GM21723 (cell line): ENCODE results near the gene GTF2E1.

Source experiments
- ATAC-seq: cut with Tn5 transposase; IDR thresholded peaks from one replicate; pipeline ENCODE4 v1.9.1; 2021; ENCODE audit warnings: mild to moderate bottlenecking, moderate library complexity; ENCODE audit not compliant: unreplicated experiment

GTF2E1 gene

DNA sequence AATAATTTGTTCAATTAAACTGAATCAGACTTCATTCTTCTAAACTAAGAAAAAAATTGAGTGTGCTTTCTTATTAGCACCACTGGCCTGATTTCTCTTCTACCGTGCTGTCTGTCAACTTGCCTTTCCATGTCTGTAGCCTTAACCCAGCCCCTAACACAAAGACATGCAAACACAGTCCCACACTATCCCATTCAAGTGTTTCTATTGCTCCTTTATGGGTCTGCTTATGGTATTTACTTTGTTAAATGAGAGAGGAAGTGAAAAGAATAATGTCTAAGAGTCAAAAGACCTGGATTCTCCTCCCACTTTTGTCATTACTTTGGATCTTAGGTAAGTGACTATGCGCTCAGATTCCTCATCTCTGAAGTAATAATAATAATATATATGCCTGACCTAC, 55.3 kb downstream of the GTF2E1 start:
- no peak for ATAC-seq

DNA sequence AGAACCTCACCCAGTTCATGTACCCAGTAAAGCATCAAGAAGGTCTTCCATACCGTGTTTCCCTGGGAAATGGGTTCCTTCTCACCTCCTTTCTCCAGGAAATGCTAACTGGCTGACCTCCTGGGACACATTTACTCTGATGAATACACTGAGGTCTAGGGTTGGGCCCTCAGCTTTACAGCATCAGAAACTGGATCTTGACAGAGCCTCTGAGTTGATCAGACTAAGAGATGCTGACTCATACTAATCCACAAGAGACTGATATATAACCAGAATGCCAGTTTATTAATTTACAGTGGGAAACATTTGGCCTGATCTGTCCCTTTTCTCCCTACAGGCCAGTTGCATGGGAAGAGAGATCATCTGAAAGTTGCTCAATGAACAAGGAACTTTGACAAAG, 55.8 kb downstream of the GTF2E1 start:
- no peak for ATAC-seq

DNA sequence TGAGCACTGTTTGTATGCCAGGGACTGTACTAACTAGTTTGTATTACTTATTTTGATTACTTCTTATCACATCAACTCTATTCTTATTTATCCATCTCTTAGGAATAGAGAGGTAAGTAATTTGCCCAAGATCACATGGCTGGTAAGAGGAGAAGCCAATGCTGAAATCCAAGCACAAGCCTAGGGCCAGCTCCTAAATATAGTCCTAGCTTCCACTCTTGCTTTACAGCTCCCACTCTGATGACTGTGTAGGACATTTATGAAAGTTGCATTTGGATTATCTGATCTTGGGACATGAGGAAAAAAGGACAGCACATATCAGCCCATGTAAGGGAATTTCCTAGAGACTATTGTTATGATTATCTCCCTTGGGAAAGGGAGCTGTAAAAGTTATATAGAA, 58.1 kb downstream of the GTF2E1 start:
- no peak for ATAC-seq

DNA sequence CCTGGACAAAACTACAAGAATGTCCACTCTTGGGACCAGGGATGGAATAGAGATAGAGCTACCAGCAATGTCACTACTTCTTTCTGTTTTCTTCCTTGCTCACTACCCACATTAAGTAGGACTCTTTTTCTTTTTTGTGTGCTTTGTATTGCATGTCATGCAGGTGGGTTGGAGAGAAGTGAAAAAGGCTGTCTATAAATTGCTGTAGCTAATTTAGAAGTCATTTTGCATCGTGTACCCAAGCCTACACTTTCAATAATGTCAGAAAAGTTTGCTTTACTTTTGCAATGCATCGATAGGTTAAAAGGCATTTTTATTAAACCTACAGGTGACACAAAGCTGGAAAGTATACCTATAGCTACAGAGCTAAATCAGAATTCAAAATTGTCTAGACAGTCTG, 58.9 kb downstream of the GTF2E1 start:
- ATAC-seq: no peak

DNA sequence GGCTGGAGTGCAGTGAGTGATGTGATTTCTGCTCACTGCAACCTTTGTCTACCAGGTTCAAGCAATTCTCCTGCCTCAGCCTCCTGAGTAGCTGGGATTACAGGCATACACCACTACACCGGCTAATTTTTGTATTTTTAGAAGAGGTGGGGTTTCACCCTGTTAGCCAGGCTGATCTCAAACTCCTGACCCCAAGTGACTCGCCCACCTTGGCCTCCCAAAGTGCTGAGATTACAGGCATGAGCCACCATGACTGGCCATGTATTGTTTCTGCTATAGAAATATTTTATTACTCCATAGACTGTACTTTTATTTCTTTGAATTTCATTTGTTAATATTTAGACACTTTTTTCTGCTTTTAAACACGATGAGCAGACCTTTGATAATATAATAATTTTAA, 60.4 kb downstream of the GTF2E1 start:
- no peak for ATAC-seq

DNA sequence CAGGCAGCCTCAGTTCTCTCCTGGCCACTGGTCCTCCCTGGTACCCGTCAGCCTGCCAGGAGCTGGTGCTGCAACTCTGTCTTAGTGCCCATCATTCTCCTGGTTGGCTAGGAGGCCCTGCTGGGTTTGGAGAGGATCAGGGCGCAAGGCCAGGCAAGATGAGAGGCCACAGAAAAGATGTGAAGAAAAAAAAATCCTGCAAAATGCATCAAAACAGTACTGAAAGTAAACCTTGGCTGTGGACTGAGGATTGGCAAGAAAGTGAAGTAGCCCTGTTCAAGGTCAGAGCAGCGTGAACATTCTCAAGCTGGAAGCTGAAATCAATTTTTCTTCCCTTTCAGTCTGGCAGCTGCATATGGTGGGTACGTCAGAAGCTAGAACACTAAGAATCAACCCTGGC, 74.2 kb downstream of the GTF2E1 start:
- no peak for ATAC-seq

DNA sequence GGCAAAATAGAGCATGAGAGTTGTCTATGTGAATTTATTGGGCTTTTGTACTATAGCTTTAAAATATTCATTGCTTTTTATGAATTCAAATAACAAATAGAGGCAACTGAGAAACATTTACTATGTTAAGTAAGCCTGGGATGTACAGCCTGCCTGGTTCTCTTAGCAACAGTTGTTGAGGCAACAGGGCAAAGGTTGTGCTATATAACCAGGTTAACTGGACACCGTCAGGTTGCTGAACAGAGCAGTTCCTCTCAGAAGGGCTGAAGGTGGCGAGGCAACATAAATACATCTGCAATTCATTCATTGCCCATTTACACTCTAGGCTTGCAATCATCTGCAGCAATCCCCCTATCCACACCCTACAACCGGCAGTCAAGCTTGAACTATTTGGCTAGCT, 78.2 kb downstream of the GTF2E1 start:
- ATAC-seq: no peak

DNA sequence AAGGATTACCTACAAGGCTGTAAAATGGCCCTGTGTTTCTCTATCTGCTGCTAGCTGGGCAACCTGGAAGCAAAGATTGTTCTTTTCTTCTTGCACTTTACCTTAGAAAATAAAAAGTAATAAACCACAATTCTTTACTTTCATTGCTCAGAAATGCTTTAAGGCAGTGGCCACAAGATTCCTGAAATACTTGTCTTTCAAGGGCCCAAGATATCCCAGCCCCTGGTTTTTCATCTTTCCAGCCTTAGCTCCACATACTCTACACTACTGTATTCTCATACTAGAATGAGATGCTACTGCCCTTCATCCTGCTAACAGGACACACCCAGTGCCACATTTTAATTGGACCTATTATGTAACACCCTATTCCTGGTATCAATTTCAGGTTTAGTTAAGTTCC, 78.9 kb downstream of the GTF2E1 start:
- ATAC-seq: no peak

DNA sequence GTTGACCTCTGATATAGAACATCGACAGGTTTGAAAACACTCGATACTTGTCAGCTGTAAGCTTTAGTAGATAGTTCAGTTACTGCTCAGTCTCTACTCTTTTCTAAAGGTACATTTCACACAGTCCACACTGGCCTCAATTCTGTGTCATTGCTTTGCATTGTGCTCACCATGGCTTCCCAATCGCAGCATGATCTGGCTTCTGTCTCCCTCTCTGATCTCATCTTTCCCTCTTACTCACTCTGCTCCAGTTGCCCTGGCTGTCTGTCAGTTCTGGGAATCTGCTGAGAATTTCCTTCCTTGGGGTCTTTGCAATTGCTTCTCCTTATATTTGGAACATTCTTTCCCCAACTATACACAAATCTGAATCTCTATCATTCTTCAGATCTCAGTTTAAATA, 80.6 kb downstream of the GTF2E1 start:
- ATAC-seq: no peak

DNA sequence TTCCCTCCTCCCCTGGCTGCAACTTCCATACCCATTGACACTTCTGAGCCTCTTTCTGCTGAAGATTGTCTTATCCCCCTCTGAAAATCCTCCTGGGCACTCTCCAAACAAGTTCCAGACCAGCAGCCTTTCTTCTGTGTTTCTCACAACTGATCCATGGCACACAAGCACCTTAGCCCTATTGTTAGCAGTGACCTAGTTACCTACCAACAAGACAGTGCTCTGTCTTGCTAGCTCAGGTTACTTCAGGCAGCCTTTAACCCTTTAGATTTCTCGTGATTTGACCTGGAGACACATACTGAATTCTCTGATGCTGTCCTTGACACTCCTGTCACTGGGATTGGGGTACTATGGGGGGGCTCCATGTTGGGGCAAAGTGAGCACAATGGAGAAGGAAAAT, 82.1 kb downstream of the GTF2E1 start:
- ATAC-seq: no peak

DNA sequence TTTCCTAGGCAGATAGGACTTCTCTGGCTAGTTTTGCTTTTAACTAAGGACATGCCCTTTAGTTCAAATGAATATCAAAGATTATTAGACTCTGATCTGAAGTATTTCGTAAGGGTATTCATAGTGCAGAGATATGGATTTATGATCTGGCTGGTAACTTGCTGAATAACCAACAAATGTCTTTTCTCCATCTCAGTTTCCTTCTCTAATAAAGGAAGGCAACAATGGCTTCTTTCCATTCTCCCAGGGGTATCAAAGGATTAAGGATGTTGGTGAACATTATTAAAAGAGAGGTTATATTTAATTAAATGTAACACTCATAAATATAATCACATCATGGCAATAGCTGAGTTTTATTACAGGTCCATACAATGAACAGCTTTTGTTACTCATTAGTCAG, 86.3 kb downstream of the GTF2E1 start:
- no peak for ATAC-seq

DNA sequence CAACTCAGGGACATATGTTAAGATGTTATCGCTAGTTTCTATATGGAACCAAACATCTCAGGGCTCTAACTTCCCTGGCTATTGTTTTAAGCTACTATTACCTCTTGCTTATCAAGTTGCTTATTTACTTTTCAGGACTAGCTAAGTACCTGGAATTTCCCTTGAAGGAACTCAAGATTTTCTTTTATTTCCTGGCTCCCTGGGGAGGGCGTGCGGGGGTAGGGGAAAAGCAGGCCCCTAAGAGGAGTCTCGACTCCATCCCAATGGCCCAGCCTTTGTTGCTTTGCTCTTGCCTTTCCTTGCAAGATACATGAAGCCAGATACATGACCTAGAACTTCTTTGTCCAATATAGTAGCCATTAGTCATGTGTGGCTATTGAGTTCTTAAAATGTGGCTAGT, 88.5 kb downstream of the GTF2E1 start:
- no peak for ATAC-seq
